H9 (cell line): ENCODE measurements around the gene CTNND1. TPM values are rescaled to one million over a fixed set of nuclear protein-coding genes. Genes with fewer than 3 reads are reported as not detected.

Experiments used
- DNase-seq: peaks from one replicate; pipeline ENCODE4 v3.0.0-alpha.2; 2017
- H2AFZ ChIP-seq: one replicate; pipeline ENCODE4 v1.6.1; 2013; ENCODE audit warnings: mild to moderate bottlenecking, low read length, control low read depth, moderate library complexity
- H2AK5ac ChIP-seq: 2 replicates; pipeline ENCODE4 v1.6.1; 2013; ENCODE audit warnings: low read length, control low read depth, mixed read lengths; ENCODE audit not compliant: insufficient read length
- H2BK120ac ChIP-seq: one replicate; pipeline ENCODE4 v1.6.1; 2013; ENCODE audit warnings: low read depth, mild to moderate bottlenecking, low read length, control low read depth, inconsistent platforms; ENCODE audit not compliant: poor library complexity, severe bottlenecking
- H2BK12ac ChIP-seq: 2 replicates; pipeline ENCODE4 v1.6.1; 2013; ENCODE audit warnings: low read length, control low read depth, mixed read lengths, low read depth; ENCODE audit not compliant: insufficient read length
- H2BK15ac ChIP-seq: 2 replicates; pipeline ENCODE4 v1.6.1; 2013; ENCODE audit warnings: low read depth, low read length, control low read depth
- H2BK20ac ChIP-seq: one replicate; pipeline ENCODE4 v1.6.1; 2013; ENCODE audit warnings: low read depth, mild to moderate bottlenecking, low read length, control low read depth, inconsistent platforms; ENCODE audit not compliant: poor library complexity, severe bottlenecking
- H2BK5ac ChIP-seq: 2 replicates; pipeline ENCODE4 v1.6.1; 2013; ENCODE audit warnings: low read length, control low read depth, mixed read lengths; ENCODE audit not compliant: insufficient read length
- H3K14ac ChIP-seq: 2 replicates; pipeline ENCODE4 v1.6.1; 2013; ENCODE audit warnings: low read length, control low read depth; ENCODE audit not compliant: insufficient read depth
- H3K18ac ChIP-seq: 2 replicates; pipeline ENCODE4 v1.6.1; 2013; ENCODE audit warnings: low read depth, mild to moderate bottlenecking, mixed read lengths, low read length, control low read depth; ENCODE audit not compliant: insufficient read length
- H3K23ac ChIP-seq: 2 replicates; pipeline ENCODE4 v1.6.1; 2013; ENCODE audit warnings: low read length, control low read depth, mixed read lengths, low read depth; ENCODE audit not compliant: insufficient read length
- H3K23me2 ChIP-seq: 2 replicates; pipeline ENCODE4 v1.6.1; 2013; ENCODE audit warnings: low read depth, mild to moderate bottlenecking, mixed read lengths, low read length, control low read depth; ENCODE audit not compliant: insufficient read length, poor library complexity, severe bottlenecking
- H3K27ac ChIP-seq: 2 replicates; pipeline ENCODE4 v1.5.1; 2013; ENCODE audit warnings: low read length, control low read depth, mixed read lengths, low read depth; ENCODE audit not compliant: insufficient read length
- H3K27me3 ChIP-seq: 2 replicates; pipeline ENCODE4 v1.6.1; 2013; ENCODE audit warnings: low read length, control low read depth, inconsistent platforms; ENCODE audit not compliant: insufficient read depth
- H3K4ac ChIP-seq: 2 replicates; pipeline ENCODE4 v1.6.1; 2013; ENCODE audit warnings: low read depth, mild to moderate bottlenecking, control low read depth, inconsistent platforms, low read length, moderate library complexity
- H3K4me1 ChIP-seq: 2 replicates; pipeline ENCODE4 v1.6.1; 2013; ENCODE audit warnings: low read length, control low read depth, inconsistent platforms; ENCODE audit not compliant: insufficient read depth
- H3K4me2 ChIP-seq: 2 replicates; pipeline ENCODE4 v1.6.1; 2013; ENCODE audit warnings: low read length, control low read depth, mixed read lengths; ENCODE audit not compliant: insufficient read length, insufficient read depth
- H3K56ac ChIP-seq: 2 replicates; pipeline ENCODE4 v1.6.1; 2013; ENCODE audit warnings: low read depth, mild to moderate bottlenecking, mixed read lengths, low read length, control low read depth; ENCODE audit not compliant: insufficient read length
- H3K79me1 ChIP-seq: 2 replicates; pipeline ENCODE4 v1.6.1; 2013; ENCODE audit warnings: low read depth, mild to moderate bottlenecking, moderate library complexity, low read length, control low read depth, inconsistent platforms; ENCODE audit not compliant: insufficient read depth, poor library complexity, severe bottlenecking
- H3K79me2 ChIP-seq: 2 replicates; pipeline ENCODE4 v1.6.1; 2013; ENCODE audit warnings: low read length, control low read depth, inconsistent platforms; ENCODE audit not compliant: insufficient read depth
- H3K9ac ChIP-seq: 2 replicates; pipeline ENCODE4 v1.6.1; 2013; ENCODE audit warnings: low read length, control low read depth, mixed read lengths; ENCODE audit not compliant: insufficient read length; ENCODE audit errors: extremely low read depth
- H3K9me3 ChIP-seq: one replicate; pipeline ENCODE4 v1.6.1; 2013; ENCODE audit warnings: low read depth, low read length, inconsistent platforms; ENCODE audit not compliant: control insufficient read depth
- H3T11ph ChIP-seq: one replicate; pipeline ENCODE4 v1.6.1; 2013; ENCODE audit warnings: mild to moderate bottlenecking, low read length, control low read depth, inconsistent platforms
- H4K20me1 ChIP-seq: one replicate; pipeline ENCODE4 v1.6.1; 2013; ENCODE audit not compliant: control insufficient read depth, insufficient read length, insufficient read depth
- H4K5ac ChIP-seq: 2 replicates; pipeline ENCODE4 v1.6.1; 2013; ENCODE audit warnings: low read depth, mild to moderate bottlenecking, mixed read lengths, low read length, control low read depth; ENCODE audit not compliant: insufficient read length
- H4K8ac ChIP-seq: replicated peaks from 2 replicates; pipeline ENCODE4 v1.6.1; 2013; ENCODE audit warnings: low read length, control low read depth, mixed read lengths, low read depth; ENCODE audit not compliant: insufficient read length
- H4K91ac ChIP-seq: 2 replicates; pipeline ENCODE4 v1.6.1; 2013; ENCODE audit warnings: low read depth, mild to moderate bottlenecking, moderate library complexity, mixed read lengths, low read length, control low read depth; ENCODE audit not compliant: insufficient read length
- H3K27ac Mint-ChIP-seq, 3 experiments: 2 replicates in 2 of 3; 3 replicates in 1 of 3; pipeline ENCODE4 v1.8.0; 2020 to 2021; ENCODE audit warnings: mixed read lengths in 3 of 3, mild to moderate bottlenecking in 1 of 3, moderate library complexity in 1 of 3
- H3K27me3 Mint-ChIP-seq: 2 replicates; pipeline ENCODE4 v1.8.0; 2021; ENCODE audit warnings: low read depth, mild to moderate bottlenecking, moderate library complexity, mixed read lengths
- H3K36me3 Mint-ChIP-seq, 3 experiments: 2 replicates in 2 of 3; 3 replicates in 1 of 3; pipeline ENCODE4 v1.8.0; 2020 to 2021; ENCODE audit warnings: low read depth in 3 of 3, mixed read lengths in 3 of 3; ENCODE audit not compliant: insufficient read depth in 1 of 3
- H3K4me1 Mint-ChIP-seq, 2 experiments: 2 replicates each; pipeline ENCODE4 v1.8.0; 2020; ENCODE audit warnings: mixed read lengths in 2 of 2
- H3K4me3 Mint-ChIP-seq, 2 experiments: 2 replicates in 1 of 2; 3 replicates in 1 of 2; pipeline ENCODE4 v1.8.0; 2020 to 2021; ENCODE audit warnings: mild to moderate bottlenecking in 2 of 2, mixed read lengths in 2 of 2, moderate library complexity in 1 of 2
- H3K9me3 Mint-ChIP-seq, 2 experiments: 2 replicates in 1 of 2; 3 replicates in 1 of 2; pipeline ENCODE4 v1.8.0; 2020; ENCODE audit warnings: mild to moderate bottlenecking in 2 of 2, mixed read lengths in 2 of 2, moderate library complexity in 1 of 2
- WGBS: extraction: QIAGEN DNeasy Blood & Tissue Kit; methylation state at CpG from one replicate; pipeline ENCODE4 v1.1.7; 2013; ENCODE audit warnings: missing lambda C conversion rate, low lambda C conversion rate, mixed read lengths; ENCODE audit not compliant: insufficient read length; ENCODE audit errors: extremely low coverage; 5-methylcytosine and 5-hydroxymethylcytosine counted together
- total RNA-seq: library from RNA; stranded (reverse); gene quantifications from 2 replicates; pipeline ENCODE4 v1.2.1, GENCODE V29; 2021
- TF ChIP-seq, protein P1 (sequence below): fragments of 200-600 bp; sonication (generic); conservative IDR thresholded peaks from 3 replicates; pipeline ENCODE4 v1.8.0; 2021; ENCODE audit warnings: antibody characterized with exemption, mild to moderate bottlenecking

The CTNND1 gene
- total RNA-seq, 1 experiment from 2014 or later: 164 TPM

DNA sequence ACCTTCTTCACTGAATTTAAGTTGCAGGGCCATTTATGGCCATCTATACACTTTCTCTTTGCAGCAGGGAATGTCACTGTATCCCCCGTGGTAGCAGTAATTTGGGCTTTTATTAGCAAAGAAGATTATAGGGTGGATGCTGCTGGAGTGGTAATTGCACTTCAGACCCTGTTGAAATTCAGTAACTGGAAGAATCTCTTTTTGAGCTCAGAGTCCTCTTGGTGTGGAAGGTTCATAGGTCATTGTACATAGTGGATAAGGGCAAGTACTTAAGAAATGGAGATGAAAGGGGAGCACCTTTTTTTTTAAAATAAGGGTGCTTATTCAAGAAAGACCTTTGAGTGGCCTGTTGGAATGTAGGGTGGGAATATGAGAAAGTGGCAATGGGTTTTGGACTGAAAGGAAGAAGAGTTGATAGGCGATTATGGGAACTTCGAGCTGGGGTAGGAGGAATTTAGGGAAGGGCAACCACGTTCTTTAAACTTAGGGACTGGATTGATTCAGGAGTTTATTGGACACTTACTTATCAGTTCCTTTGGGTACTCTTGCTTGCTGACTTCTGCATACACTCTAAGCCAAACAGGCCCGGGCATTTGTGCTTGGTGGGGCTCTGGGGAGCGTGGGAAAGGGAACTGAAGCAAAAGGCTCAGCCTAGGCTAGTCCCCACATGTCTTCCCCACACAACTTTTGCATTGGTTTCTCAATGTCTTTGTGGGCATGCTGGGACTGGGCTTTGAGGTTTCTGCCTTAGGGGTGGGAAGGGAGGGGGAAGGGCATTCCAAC lies 26.5 kb downstream of the CTNND1 start:
- Histone ChIP-seq H3K56ac (no peak overlapping the region), H2AFZ (no peak overlapping the region), H3K14ac (no peak overlapping the region), H3K18ac (peak overlapping the region; percentile 81), H3K9ac (no peak overlapping the region), H3K79me1 (peaks cover 14% of the 10 kb centered on the region), H3K23me2 (no peaks in the 10 kb centered on the region), H3K27me3 (no peaks in the 10 kb centered on the region), H2BK12ac (no peak overlapping the region), H3K4ac (no peak overlapping the region), H4K8ac (no peak overlapping the region), H3K23ac (no peak overlapping the region), H4K91ac (no peak overlapping the region), H2BK5ac (no peak overlapping the region), H3K79me2 (peaks cover 35% of the 10 kb centered on the region; the same call in 1 of the 2 replicates), H3T11ph (peak overlapping the region; percentile 90), H3K4me2 (peak overlapping the region; percentile 28), H4K5ac (no peak overlapping the region), H3K4me1 (peaks cover 9% of the 10 kb centered on the region; the same call in 1 of the 2 replicates), H3K9me3 (no peaks in the 10 kb centered on the region), H2BK120ac (no peak overlapping the region), H2BK20ac (no peak overlapping the region), H4K20me1 (no peaks in the 10 kb centered on the region), H3K27ac (peak overlapping the region; percentile 40), H2AK5ac (no peak overlapping the region), H2BK15ac (no peak overlapping the region)
- no CpG with 5 or more reads among the region's 6 CpGs for WGBS
- H3K9me3 Mint-ChIP-seq: no peaks in the 10 kb centered on the region
- DNase-seq: peak; percentile 43
- TF ChIP-seq, protein P1, sequence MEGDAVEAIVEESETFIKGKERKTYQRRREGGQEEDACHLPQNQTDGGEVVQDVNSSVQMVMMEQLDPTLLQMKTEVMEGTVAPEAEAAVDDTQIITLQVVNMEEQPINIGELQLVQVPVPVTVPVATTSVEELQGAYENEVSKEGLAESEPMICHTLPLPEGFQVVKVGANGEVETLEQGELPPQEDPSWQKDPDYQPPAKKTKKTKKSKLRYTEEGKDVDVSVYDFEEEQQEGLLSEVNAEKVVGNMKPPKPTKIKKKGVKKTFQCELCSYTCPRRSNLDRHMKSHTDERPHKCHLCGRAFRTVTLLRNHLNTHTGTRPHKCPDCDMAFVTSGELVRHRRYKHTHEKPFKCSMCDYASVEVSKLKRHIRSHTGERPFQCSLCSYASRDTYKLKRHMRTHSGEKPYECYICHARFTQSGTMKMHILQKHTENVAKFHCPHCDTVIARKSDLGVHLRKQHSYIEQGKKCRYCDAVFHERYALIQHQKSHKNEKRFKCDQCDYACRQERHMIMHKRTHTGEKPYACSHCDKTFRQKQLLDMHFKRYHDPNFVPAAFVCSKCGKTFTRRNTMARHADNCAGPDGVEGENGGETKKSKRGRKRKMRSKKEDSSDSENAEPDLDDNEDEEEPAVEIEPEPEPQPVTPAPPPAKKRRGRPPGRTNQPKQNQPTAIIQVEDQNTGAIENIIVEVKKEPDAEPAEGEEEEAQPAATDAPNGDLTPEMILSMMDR: no peak
- peak overlapping the region in 1 of 2 experiments; percentile 2; a peak in 2 of 5 replicates for H3K4me3 Mint-ChIP-seq
- H3K27ac Mint-ChIP-seq: peak overlapping the region; percentile 76 to 91 (median 86); a peak in 6 of 7 replicates
- no peaks in the 10 kb centered on the region for H3K27me3 Mint-ChIP-seq
- peaks cover 37 to 42% of the 10 kb centered on the region in 2 experiments for H3K4me1 Mint-ChIP-seq
- H3K36me3 Mint-ChIP-seq: peaks cover 9 to 30% (median 27%) of the 10 kb centered on the region in 3 experiments
